SU-DHL-6 (cell line): ENCODE measurements around the gene ADCY7.
A peak's percentile ranks its signal among the peaks of the same experiment; 100 is the strongest.

ENCODE experiments used
- H2AFZ ChIP-seq: fragments of 200-600 bp; sonication (generic); 2 replicates; pipeline ENCODE4 v1.6.1; 2014; ENCODE audit warnings: low read depth, mild to moderate bottlenecking, moderate library complexity, mixed read lengths, antibody characterized with exemption, low read length; ENCODE audit not compliant: severe bottlenecking
- H3F3A ChIP-seq: fragments of 200-600 bp; shearing (Covaris generic); 2 replicates; pipeline ENCODE4 v1.6.0; 2016; ENCODE audit warnings: antibody characterized with exemption, mild to moderate bottlenecking; ENCODE audit not compliant: insufficient read depth
- H3K27ac ChIP-seq: fragments of 200-600 bp; sonication (generic); 2 replicates; pipeline ENCODE4 v1.5.1; 2016; ENCODE audit warnings: low read depth, mild to moderate bottlenecking, low read length, moderate library complexity, mixed read lengths
- H3K27me3 ChIP-seq: fragments of 200-600 bp; sonication (generic), shearing (Covaris generic); 2 replicates; pipeline ENCODE4 v1.6.0; 2014; ENCODE audit warnings: mild to moderate bottlenecking, low read length
- H3K36me3 ChIP-seq: fragments of 200-600 bp; sonication (generic); 2 replicates; pipeline ENCODE4 v1.6.1; 2014; ENCODE audit warnings: mild to moderate bottlenecking, low read length, mixed read lengths
- H3K4me2 ChIP-seq: fragments of 300-600, 200-600 bp; shearing (Covaris generic), sonication (generic); 2 replicates; pipeline ENCODE4 v1.6.0; 2014; ENCODE audit warnings: low read length, low read depth, mild to moderate bottlenecking; ENCODE audit not compliant: poor library complexity, severe bottlenecking
- H3K4me3 ChIP-seq: fragments of 200-600 bp; sonication (generic); 2 replicates; pipeline ENCODE4 v1.5.1; 2014; ENCODE audit warnings: antibody characterized with exemption, low read length, mild to moderate bottlenecking, mixed read lengths; ENCODE audit not compliant: insufficient read depth, poor library complexity, severe bottlenecking
- H3K79me2 ChIP-seq: fragments of 200-600 bp; sonication (generic); 2 replicates; pipeline ENCODE4 v1.6.1; 2014; ENCODE audit warnings: mild to moderate bottlenecking, low read length, moderate library complexity; ENCODE audit not compliant: insufficient read depth
- H3K9ac ChIP-seq: fragments of 200-600 bp; sonication (generic); 2 replicates; pipeline ENCODE4 v1.7.0; 2014; ENCODE audit warnings: mild to moderate bottlenecking, low read length
- H3K9me2 ChIP-seq: fragments of 200-600 bp; sonication (generic); replicated peaks from 2 replicates; pipeline ENCODE4 v1.6.1; 2014; ENCODE audit warnings: low read length; ENCODE audit not compliant: insufficient read depth
- H3K9me3 ChIP-seq: fragments of 200-600 bp; sonication (generic); 2 replicates; pipeline ENCODE4 v1.6.1; 2014; ENCODE audit warnings: low read length, mixed read lengths; ENCODE audit not compliant: insufficient read depth
- H4K20me1 ChIP-seq: fragments of 200-600 bp; sonication (generic); 2 replicates; pipeline ENCODE4 v1.6.1; 2014; ENCODE audit warnings: low read depth, mild to moderate bottlenecking, antibody characterized with exemption, low read length, moderate library complexity, mixed read lengths
- EZH2phosphoT487 ChIP-seq: fragments of 200-600 bp; sonication (generic), shearing (Covaris generic); conservative IDR thresholded peaks from 2 replicates; pipeline ENCODE4 v1.6.1; 2018; ENCODE audit warnings: mild to moderate bottlenecking, antibody characterized with exemption, low read length, moderate library complexity, mixed read lengths
- TF ChIP-seq, protein P1 (sequence below): fragments of 200-600 bp; sonication (generic); IDR thresholded peaks from one replicate; pipeline ENCODE4 v1.5.1; 2017; ENCODE audit warnings: antibody characterized with exemption, mild to moderate bottlenecking, low read length, moderate library complexity; ENCODE audit not compliant: insufficient read depth, poor library complexity, severe bottlenecking

Gene ADCY7

DNA sequence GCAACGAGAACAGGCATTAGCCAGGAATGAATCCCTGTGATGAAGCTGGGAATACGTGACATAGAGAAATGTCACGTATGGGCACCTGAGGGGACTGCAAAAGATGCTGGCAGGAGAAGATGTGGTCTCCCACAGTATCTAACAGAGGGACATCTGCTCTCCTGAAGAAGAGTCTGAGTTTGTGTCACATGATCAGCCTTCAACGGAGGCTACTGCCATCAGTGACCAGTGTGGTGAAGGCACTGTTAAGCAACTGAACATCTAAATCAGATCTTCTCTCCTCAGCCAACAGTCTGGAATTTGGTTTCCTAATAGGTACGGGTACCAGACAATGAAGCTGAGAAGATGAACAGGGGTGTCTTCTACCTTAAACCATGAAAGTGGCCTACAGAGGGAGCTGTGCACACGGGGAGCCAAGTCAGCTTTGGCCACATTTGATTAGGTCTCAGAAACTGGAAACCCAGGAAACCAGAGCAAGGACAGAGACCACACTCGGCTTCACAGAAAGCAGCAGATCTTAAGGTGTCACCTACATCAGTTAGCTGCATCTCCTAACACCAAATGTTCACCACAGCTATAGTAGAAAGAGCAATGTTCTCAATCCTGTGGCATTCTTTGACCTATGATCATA lies 60.6 kb downstream of the ADCY7 start:
- Histone ChIP-seq H3K4me2 (no peak overlapping the region), H3K27ac (no peak overlapping the region), H2AFZ (no peak overlapping the region), H4K20me1 (no peaks in the 10 kb centered on the region), H3K9me2 (no peaks in the 10 kb centered on the region), H3K36me3 (peaks cover 49% of the 10 kb centered on the region; the same call in 1 of the 2 replicates), H3K9ac (no peak overlapping the region), H3K79me2 (no peaks in the 10 kb centered on the region), H3F3A (peaks cover 4% of the 10 kb centered on the region; the same call in 1 of the 2 replicates), H3K4me3 (no peak overlapping the region), H3K9me3 (no peaks in the 10 kb centered on the region), H3K27me3 (no peaks in the 10 kb centered on the region)
- TF ChIP-seq, protein P1, sequence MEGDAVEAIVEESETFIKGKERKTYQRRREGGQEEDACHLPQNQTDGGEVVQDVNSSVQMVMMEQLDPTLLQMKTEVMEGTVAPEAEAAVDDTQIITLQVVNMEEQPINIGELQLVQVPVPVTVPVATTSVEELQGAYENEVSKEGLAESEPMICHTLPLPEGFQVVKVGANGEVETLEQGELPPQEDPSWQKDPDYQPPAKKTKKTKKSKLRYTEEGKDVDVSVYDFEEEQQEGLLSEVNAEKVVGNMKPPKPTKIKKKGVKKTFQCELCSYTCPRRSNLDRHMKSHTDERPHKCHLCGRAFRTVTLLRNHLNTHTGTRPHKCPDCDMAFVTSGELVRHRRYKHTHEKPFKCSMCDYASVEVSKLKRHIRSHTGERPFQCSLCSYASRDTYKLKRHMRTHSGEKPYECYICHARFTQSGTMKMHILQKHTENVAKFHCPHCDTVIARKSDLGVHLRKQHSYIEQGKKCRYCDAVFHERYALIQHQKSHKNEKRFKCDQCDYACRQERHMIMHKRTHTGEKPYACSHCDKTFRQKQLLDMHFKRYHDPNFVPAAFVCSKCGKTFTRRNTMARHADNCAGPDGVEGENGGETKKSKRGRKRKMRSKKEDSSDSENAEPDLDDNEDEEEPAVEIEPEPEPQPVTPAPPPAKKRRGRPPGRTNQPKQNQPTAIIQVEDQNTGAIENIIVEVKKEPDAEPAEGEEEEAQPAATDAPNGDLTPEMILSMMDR: peak; percentile 30
- TF ChIP-seq EZH2phosphoT487: no peak

DNA sequence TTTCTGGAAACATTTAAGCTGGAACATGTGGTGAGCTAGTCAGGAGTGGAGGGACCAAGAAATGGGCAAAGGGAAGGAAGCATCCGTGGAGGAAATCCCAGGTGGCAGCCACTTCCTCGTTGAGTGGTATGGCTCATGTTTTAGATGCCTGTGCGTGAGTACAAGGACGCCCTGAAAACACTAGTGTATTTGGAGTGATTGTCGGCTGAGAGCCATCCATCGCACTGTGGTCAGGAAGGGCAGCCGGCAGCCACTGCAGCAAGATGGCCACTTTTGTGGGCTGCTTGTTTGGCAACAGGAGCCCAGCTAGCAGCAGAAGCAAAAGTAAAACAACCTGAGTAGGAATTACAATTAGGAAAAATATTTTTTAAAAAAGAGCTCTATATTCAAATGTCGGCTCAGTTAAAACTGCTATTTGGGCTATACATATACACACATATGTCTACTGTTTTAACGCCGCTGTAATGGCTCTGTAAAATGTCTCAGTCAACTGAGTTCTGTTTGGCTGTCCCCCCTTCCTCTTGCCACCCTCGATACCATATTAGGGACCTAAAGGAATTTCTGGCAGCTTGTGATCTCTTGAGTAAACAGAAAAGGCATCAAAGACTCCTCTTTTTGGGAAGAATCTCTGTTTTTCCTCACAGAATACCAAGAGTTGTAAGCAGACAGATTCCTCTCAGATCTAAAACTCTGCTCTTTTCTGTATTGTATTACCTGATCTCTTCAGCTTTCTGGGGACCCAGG lies 63.3 kb downstream of the ADCY7 start:
- Histone ChIP-seq H3K79me2 (no peaks in the 10 kb centered on the region), H3K36me3 (peaks cover 51% of the 10 kb centered on the region), H4K20me1 (no peaks in the 10 kb centered on the region)

DNA sequence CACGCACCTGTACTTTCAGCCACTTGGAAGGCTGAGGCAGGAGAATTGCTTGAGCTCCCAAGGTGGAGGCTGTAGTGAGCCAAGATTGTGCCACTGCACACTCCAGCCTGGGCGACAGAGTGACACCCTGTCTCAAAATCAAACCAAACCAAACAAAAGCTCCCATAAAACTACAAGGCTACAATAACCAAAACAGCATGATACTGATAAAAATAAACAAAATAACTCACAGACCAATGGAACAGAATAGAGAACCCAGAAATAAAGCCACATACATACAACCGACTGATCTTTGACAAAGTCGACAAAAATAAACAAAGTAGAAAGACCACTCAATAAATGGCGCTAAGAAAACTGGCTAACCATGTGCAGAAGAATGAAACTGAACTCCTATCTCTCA lies 65.2 kb downstream of the ADCY7 start:
- no peaks in the 10 kb centered on the region for H3K9me2 ChIP-seq
- H2AFZ ChIP-seq: no peak overlapping the region
- H4K20me1 ChIP-seq: no peaks in the 10 kb centered on the region
- H3K9me3 ChIP-seq: no peaks in the 10 kb centered on the region
- no peak overlapping the region for H3K4me3 ChIP-seq
- no peaks in the 10 kb centered on the region for H3K79me2 ChIP-seq
- H3F3A ChIP-seq: peaks cover 4% of the 10 kb centered on the region; the same call in 1 of the 2 replicates
- no peak overlapping the region for H3K27ac ChIP-seq
- no peak overlapping the region for H3K9ac ChIP-seq
- TF ChIP-seq, protein P1: no peak
- TF ChIP-seq EZH2phosphoT487: no peak
- no peaks in the 10 kb centered on the region for H3K27me3 ChIP-seq
- no peak overlapping the region for H3K4me2 ChIP-seq
- peaks cover 48% of the 10 kb centered on the region for H3K36me3 ChIP-seq

More for the DNA sequence above, 63.3 kb downstream of the ADCY7 start:
- Histone ChIP-seq H3K9me3 (no peaks in the 10 kb centered on the region), H3K4me3 (no peak overlapping the region), H3F3A (peaks cover 4% of the 10 kb centered on the region; the same call in 1 of the 2 replicates), H3K9ac (no peak overlapping the region), H2AFZ (no peak overlapping the region), H3K4me2 (no peak overlapping the region), H3K27me3 (no peaks in the 10 kb centered on the region), H3K27ac (no peak overlapping the region), H3K9me2 (no peaks in the 10 kb centered on the region)
- TF ChIP-seq, protein P1: no peak
- no peak for TF ChIP-seq EZH2phosphoT487
